Coronary artery (tissue), 2 donors: ENCODE data around the gene TAF1.

ENCODE experiments used
- DNase-seq: peaks from one replicate; pipeline ENCODE4 v3.0.0-alpha.2; 2017; ENCODE audit warnings: low spot score
- H3K27ac ChIP-seq, 2 donors: fragments of 200-600 bp; sonication (generic); one replicate each; pipeline ENCODE4 v1.5.1; 2016 to 2019
- H3K4me3 ChIP-seq: fragments of 200-600 bp; sonication (generic); 2 replicates; pipeline ENCODE4 v1.5.1; 2016; ENCODE audit warnings: mild to moderate bottlenecking, moderate library complexity
- TF ChIP-seq, protein P1 (sequence below): fragments of 200-600 bp; sonication (generic); IDR thresholded peaks from one replicate; pipeline ENCODE4 v1.5.1; 2019; ENCODE audit warnings: antibody characterized with exemption

TAF1 gene

DNA sequence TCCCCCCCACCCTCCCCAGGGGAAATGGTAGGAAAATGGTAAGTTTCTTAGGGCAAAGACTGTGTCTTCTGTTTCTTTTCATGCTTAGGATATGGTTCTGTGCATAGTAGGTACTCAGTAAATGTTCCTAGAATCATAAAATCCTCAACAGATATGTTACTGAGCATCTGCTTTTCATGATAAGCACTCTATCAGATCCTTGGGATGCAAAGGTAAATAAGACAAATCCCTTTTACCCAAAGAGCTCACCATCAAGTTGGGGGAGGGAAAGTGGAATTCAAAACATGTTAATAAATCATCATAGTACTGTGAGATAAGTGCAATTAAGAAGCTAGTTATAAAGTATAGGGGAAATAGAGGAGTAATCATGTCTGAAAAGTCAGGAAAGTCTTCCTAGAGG lies 98.8 kb downstream of the TAF1 start:
- TF ChIP-seq, protein P1, sequence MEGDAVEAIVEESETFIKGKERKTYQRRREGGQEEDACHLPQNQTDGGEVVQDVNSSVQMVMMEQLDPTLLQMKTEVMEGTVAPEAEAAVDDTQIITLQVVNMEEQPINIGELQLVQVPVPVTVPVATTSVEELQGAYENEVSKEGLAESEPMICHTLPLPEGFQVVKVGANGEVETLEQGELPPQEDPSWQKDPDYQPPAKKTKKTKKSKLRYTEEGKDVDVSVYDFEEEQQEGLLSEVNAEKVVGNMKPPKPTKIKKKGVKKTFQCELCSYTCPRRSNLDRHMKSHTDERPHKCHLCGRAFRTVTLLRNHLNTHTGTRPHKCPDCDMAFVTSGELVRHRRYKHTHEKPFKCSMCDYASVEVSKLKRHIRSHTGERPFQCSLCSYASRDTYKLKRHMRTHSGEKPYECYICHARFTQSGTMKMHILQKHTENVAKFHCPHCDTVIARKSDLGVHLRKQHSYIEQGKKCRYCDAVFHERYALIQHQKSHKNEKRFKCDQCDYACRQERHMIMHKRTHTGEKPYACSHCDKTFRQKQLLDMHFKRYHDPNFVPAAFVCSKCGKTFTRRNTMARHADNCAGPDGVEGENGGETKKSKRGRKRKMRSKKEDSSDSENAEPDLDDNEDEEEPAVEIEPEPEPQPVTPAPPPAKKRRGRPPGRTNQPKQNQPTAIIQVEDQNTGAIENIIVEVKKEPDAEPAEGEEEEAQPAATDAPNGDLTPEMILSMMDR: no peak
- Histone ChIP-seq H3K4me3 (no peak overlapping the region), H3K27ac (no peak overlapping the region)
- DNase-seq: no peak

DNA sequence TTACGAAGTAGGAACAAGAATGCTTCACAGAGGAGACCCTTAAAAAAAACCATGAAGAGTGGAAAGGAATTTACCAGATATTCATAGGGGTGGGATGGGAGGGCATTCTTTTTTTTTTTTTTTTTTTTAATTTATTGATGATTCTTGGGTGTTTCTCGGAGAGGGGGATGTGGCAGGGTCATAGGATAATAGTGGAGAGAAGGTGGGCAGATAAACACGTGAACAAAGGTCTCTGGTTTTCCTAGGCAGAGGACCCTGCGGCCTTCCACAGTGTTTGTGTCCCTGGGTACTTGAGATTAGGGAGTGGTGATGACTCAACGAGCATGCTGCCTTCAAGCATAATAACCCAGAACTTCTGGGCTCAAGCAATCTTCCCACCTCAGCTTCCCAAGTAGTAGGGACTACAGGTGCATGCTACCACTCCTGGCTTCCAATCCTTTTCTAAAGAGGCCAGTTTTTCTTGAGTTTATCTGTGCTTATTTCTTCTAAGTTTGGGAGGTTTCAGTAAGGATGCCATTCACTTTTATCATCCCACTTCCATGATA lies 100.9 kb downstream of the TAF1 start:
- no peak for DNase-seq
- TF ChIP-seq, protein P1: no peak
- no peak overlapping the region for H3K27ac ChIP-seq
- no peak overlapping the region for H3K4me3 ChIP-seq

- Histone ChIP-seq H3K27ac (no peak overlapping the region), H3K4me3 (no peak overlapping the region)
- DNase-seq: no peak
- TF ChIP-seq, protein P1: no peak
Observed at GRCh38 chrX:71475785-71476540, 109.8 kb downstream of the TAF1 start.

- H3K27ac ChIP-seq: no peak overlapping the region
- TF ChIP-seq, protein P1: no peak
- no peak for DNase-seq
- H3K4me3 ChIP-seq: no peak overlapping the region
Observed at GRCh38 chrX:71482228-71482958, 116.2 kb downstream of the TAF1 start.

DNA sequence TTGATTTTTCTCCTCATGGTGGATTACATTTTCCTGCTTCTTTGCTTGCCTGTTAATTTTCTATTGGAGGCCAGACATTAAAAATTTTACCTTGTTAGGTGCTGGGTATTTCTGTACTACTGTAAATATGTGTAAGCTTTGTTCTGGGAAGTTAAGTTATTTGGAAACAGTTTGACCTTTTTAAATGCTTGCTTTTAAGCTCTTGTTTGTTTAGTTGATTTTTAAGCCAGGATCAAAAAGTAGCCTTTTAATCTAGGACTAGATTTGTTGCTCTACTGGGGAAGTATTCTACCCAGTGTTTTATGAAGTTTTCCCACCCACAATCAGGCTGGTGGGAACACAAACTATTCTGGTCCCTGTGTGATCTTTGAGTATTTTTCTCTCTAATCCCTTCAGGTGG lies 121.7 kb downstream of the TAF1 start:
- no peak for DNase-seq
- Histone ChIP-seq H3K27ac (no peak overlapping the region), H3K4me3 (no peak overlapping the region)
- TF ChIP-seq, protein P1: no peak

GRCh38 chrX:71489540-71489939 lies 123.4 kb downstream of the TAF1 start:
- TF ChIP-seq, protein P1: no peak
- Histone ChIP-seq H3K27ac (no peak overlapping the region), H3K4me3 (no peak overlapping the region)
- no peak for DNase-seq
